HepG2 (cell line): ENCODE data around the gene BBS9. TPM values are rescaled to one million over a fixed set of nuclear protein-coding genes. Genes with fewer than 3 reads are reported as not detected.

Source experiments
- ATAC-seq: fragments of 200-7000 bp; cut with Tn5 transposase; 3 replicates; pipeline ENCODE4 v1.9.1; 2020; ENCODE audit warnings: mild to moderate bottlenecking, moderate library complexity
- BruUV-seq: library from RNA; stranded (reverse); fragments of 400-500 nt; replicated peaks from 2 replicates; lab custom pipeline; 2021; lab: Mats Ljungman, UMichigan
- CTCF ChIA-PET: fragments of 300-600 bp; formaldehyde crosslinking; extraction: SDS; loops from one replicate; lab custom pipeline; 2021; ENCODE audit warnings: low total read pairs, inconsistent platforms, low intra/inter-chr PET ratio; lab: Yijun Ruan, JAX
- POLR2A ChIA-PET: fragments of 350-600 bp; sonication (Branson Sonifier 250); formaldehyde crosslinking; loops from one replicate; lab custom pipeline; 2020; ENCODE audit warnings: antibody characterized with exemption, inconsistent platforms; lab: Yijun Ruan, JAX
- DNase-seq: peaks from one replicate; pipeline ENCODE4 v3.0.0-alpha.2; 2015; ENCODE audit warnings: low spot score
- FAIRE-seq: peaks from 3 replicates; lab custom pipeline; 2011; peaks lifted over from hg19 to GRCh38; lab: Jason Lieb, UNC
- H2AFZ ChIP-seq: one replicate; pipeline ENCODE4 v1.6.1; 2011; ENCODE audit warnings: low read length, inconsistent platforms
- H3K27ac ChIP-seq: fragments of 300-600 bp; 3 replicates; pipeline ENCODE4 v1.8.0; 2011; ENCODE audit warnings: mixed run types, mild to moderate bottlenecking, mixed read lengths, low read length, inconsistent platforms; ENCODE audit not compliant: insufficient read depth; ENCODE audit errors: extremely low read length
- H3K27me3 ChIP-seq, 2 experiments: fragments of 200-600 bp in 1 of 2; 2 replicates in 1 of 2; 3 replicates in 1 of 2; pipeline versions ENCODE4 v1.6.0 to v1.8.0; 2011; ENCODE audit warnings: low read length in 2 of 2, mild to moderate bottlenecking in 2 of 2, moderate library complexity in 2 of 2, inconsistent platforms in 1 of 2; ENCODE audit not compliant: insufficient read depth in 2 of 2, control insufficient read depth in 1 of 2
- H3K36me3 ChIP-seq, 2 experiments: fragments of 200-600 bp in 1 of 2; replicated peaks in 1 of 2; 2 replicates in 1 of 2; 3 replicates in 1 of 2; pipeline versions ENCODE4 v1.5.1 to v1.8.0; 2011; ENCODE audit warnings: low read length in 2 of 2, inconsistent platforms in 1 of 2; ENCODE audit not compliant: insufficient read depth in 2 of 2, control insufficient read depth in 1 of 2
- H3K4me1 ChIP-seq: 2 replicates; pipeline ENCODE4 v1.5.1; 2012; ENCODE audit warnings: low read length, inconsistent platforms; ENCODE audit not compliant: insufficient read depth
- H3K4me2 ChIP-seq: 2 replicates; pipeline ENCODE4 v1.6.0; 2011; ENCODE audit warnings: low read depth, low read length, inconsistent platforms
- H3K4me3 ChIP-seq, 3 experiments: fragments of 200-600 bp in 1 of 3; sonication (generic), shearing (Covaris generic) in 1 of 3; replicated peaks in 1 of 3; 2 replicates each; pipeline ENCODE4 v1.5.1; 2011 to 2016; ENCODE audit warnings: low read length in 3 of 3, inconsistent platforms in 2 of 3, low read depth in 2 of 3, mild to moderate bottlenecking in 2 of 3, control low read depth in 1 of 3, mixed read lengths in 1 of 3; ENCODE audit not compliant: insufficient read depth in 1 of 3
- H3K79me2 ChIP-seq: one replicate; pipeline ENCODE4 v1.6.1; 2011; ENCODE audit warnings: low read length, inconsistent platforms; ENCODE audit not compliant: insufficient read depth
- H3K9ac ChIP-seq: 2 replicates; pipeline ENCODE4 v1.6.0; 2011; ENCODE audit warnings: mild to moderate bottlenecking, low read depth, low read length, inconsistent platforms; ENCODE audit not compliant: insufficient read depth
- H3K9me3 ChIP-seq: 2 replicates; pipeline ENCODE4 v1.5.1; 2012; ENCODE audit warnings: mild to moderate bottlenecking, low read length
- H4K20me1 ChIP-seq: 2 replicates; pipeline ENCODE4 v1.6.0; 2011; ENCODE audit warnings: inconsistent platforms, mild to moderate bottlenecking, low read length, moderate library complexity; ENCODE audit not compliant: insufficient read depth
- AHDC1 ChIP-seq: sonication (generic); formaldehyde crosslinking; IDR thresholded peaks from 2 replicates; pipeline ENCODE4 v1.5.1; 2020; ENCODE audit warnings: mild to moderate bottlenecking, missing genetic modification reagents, borderline replicate concordance
- AKNA ChIP-seq: sonication (generic); formaldehyde crosslinking; IDR thresholded peaks from 2 replicates; pipeline ENCODE4 v1.4.0; 2020; ENCODE audit warnings: missing genetic modification reagents, borderline replicate concordance
- ARID2 ChIP-seq: sonication (generic); formaldehyde crosslinking; IDR thresholded peaks from 2 replicates; pipeline ENCODE4 v1.8.1; 2022; ENCODE audit warnings: mild to moderate bottlenecking, missing genetic modification reagents, borderline replicate concordance
- E2F2 ChIP-seq: sonication (generic); formaldehyde crosslinking; IDR thresholded peaks from 2 replicates; pipeline ENCODE4 v1.4.0; 2020; ENCODE audit warnings: missing genetic modification reagents, borderline replicate concordance
- GMEB2 ChIP-seq: IDR thresholded peaks from 2 replicates; pipeline ENCODE4 v1.6.1; 2016; ENCODE audit warnings: missing biosample characterization, missing genetic modification reagents, low read depth
- MXD4 ChIP-seq: IDR thresholded peaks from 2 replicates; pipeline ENCODE4 v1.6.1; 2016; ENCODE audit warnings: mild to moderate bottlenecking, missing biosample characterization, missing genetic modification reagents
- NR2F2 ChIP-seq: IDR thresholded peaks from 2 replicates; pipeline ENCODE4 v1.6.1; 2012; ENCODE audit warnings: low read depth, inconsistent platforms, borderline replicate concordance
- STAG1 ChIP-seq: sonication (generic); formaldehyde crosslinking; IDR thresholded peaks from 2 replicates; pipeline ENCODE4 v1.4.0; 2020; ENCODE audit warnings: missing genetic modification reagents
- ZNF331 ChIP-seq: sonication (generic); formaldehyde crosslinking; IDR thresholded peaks from 2 replicates; pipeline ENCODE4 v1.4.0; 2020; ENCODE audit warnings: missing genetic modification reagents
- ZNF576 ChIP-seq: sonication (generic); formaldehyde crosslinking; IDR thresholded peaks from 2 replicates; pipeline ENCODE4 v1.4.0; 2020; ENCODE audit warnings: mild to moderate bottlenecking, missing genetic modification reagents
- ZNF674 ChIP-seq: sonication (generic); formaldehyde crosslinking; IDR thresholded peaks from 2 replicates; pipeline ENCODE4 v1.5.0; 2020; ENCODE audit warnings: low read depth, mild to moderate bottlenecking, missing genetic modification reagents
- WGBS: methylation state at CpG from one replicate; pipeline ENCODE4 v1.1.6; 2017; ENCODE audit warnings: low lambda C conversion rate; 5-methylcytosine and 5-hydroxymethylcytosine counted together
- in situ Hi-C: cut with HindIII; loops from 2 replicates; pipeline ENCODE4 v1.10.0; 2017; ENCODE audit warnings: low pct_unique_long_range_greater_than_20kb; ENCODE audit not compliant: extremely low pct_ligation_motif_present
- intact Hi-C: fragments of 100-400 bp; cut with micrococcal nuclease; formaldehyde crosslinking; loops from one replicate; pipeline ENCODE4 v1.10.0; 2022; ENCODE audit not compliant: unreplicated experiment
- polyA plus RNA-seq, 8 experiments: library from polyadenylated mRNA; depleted of rRNA in 3 of 8; stranded (reverse) in 7 of 8; unstranded in 1 of 8; fragments of >200 nt; fragmentation: Illumina TruSeq in 4 of 8; extraction: Trizol in 4 of 8; gene quantifications; 2 replicates each; pipeline versions ENCODE4 v1.2.1 to v1.2.3, GENCODE V29; 2011 to 2016; ENCODE audit warnings: low read depth in 4 of 8, missing spikeins in 1 of 8, mixed read lengths in 1 of 8; ENCODE audit not compliant: insufficient read depth in 1 of 8
- total RNA-seq, 5 experiments: library from RNA; depleted of rRNA; stranded (reverse); fragments of >200 nt; fragmentation: Illumina TruSeq; extraction: Trizol; gene quantifications; 2 replicates each; pipeline ENCODE4 v1.2.3, GENCODE V29; 2016; ENCODE audit warnings: low read depth in 1 of 5

BBS9 gene
- total and polyA plus RNA-seq, 2 of the 13 experiments (the other 11 are each of a cell fraction or from before 2014, with no cell fraction given): 5.1 to 7.8 TPM

GRCh38 chr7:33626869-33627268, 497.5 kb downstream of the BBS9 start:
- no peaks in the 10 kb centered on the region for H3K36me3 ChIP-seq
- no peak overlapping the region for H3K27ac ChIP-seq
- no peaks in the 10 kb centered on the region for H4K20me1 ChIP-seq
- 63% methylated on average over 1 of the region's 2 CpGs for WGBS
- no peaks in the 10 kb centered on the region for H3K9me3 ChIP-seq
- CTCF ChIA-PET: no interaction called here
- in situ Hi-C loops (no loop called here), intact Hi-C loops (no loop called here)
- DNase-seq (no peak), ATAC-seq (no peak), FAIRE-seq (no peak)
- peaks cover 0 to 1% of the 10 kb centered on the region in 2 experiments; a peak in 1 of 5 replicates for H3K27me3 ChIP-seq
- no peak overlapping the region for H3K4me3 ChIP-seq
- H3K9ac ChIP-seq: no peak overlapping the region
- H3K4me2 ChIP-seq: no peak overlapping the region
- POLR2A ChIA-PET: no interaction called here
- BruUV-seq: no TSS peak
- no peaks in the 10 kb centered on the region for H3K79me2 ChIP-seq
- peaks cover 9% of the 10 kb centered on the region; the same call in 1 of the 2 replicates for H3K4me1 ChIP-seq
- no peak overlapping the region for H2AFZ ChIP-seq
- TF ChIP-seq STAG1 (CRISPR knock-in tag) (no peak), GMEB2 (CRISPR knock-in tag) (no peak), ZNF674 (CRISPR knock-in tag) (no peak), ZNF576 (CRISPR knock-in tag) (no peak), MXD4 (CRISPR knock-in tag) (no peak), AHDC1 (no peak), ZNF331 (CRISPR knock-in tag) (no peak), ARID2 (CRISPR knock-in tag) (no peak), AKNA (CRISPR knock-in tag) (no peak), E2F2 (CRISPR knock-in tag) (no peak), NR2F2 (no peak)
